ENCODE data around the gene FAM210B.

DNA sequence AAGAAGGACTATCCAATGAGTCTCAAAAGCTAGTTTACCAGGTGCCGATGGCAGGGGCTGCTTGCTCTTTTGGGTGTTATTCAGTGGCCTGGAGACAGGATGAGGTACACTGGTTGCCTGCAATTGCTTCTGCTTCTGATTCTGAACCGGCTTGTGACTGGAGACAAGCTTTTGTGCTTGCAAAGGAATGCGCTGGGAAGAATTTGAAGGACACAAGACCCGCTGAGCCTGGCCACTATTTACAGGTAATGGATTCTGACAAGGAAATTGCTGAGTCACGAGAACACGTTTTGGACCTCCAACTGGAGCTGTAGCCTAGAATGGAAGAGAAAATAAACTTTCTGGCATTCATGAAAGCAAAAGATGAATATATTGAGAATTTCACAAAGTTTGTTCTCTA is 27.4 kb downstream of the FAM210B start:
- no peak for TF ChIP-seq POLR2A (IDR thresholded peaks at IDR 0.05; ENCODE audit: low read length)
- TF ChIP-seq GATA1 (IDR thresholded peaks at IDR 0.05; ENCODE audit: low read depth, low read length), result no peak

Data from erythroblast (primary cell).